Breast epithelium (tissue), 4 donors: ENCODE measurements around the gene DMRTC1B. TPM values are rescaled to one million over a fixed set of nuclear protein-coding genes. Genes with fewer than 3 reads are reported as not detected.
"Not testable (repeated sequence)": the region's sequence is repeated elsewhere in the genome, so short reads cannot be mapped to it uniquely, and the experiment has no call there.

Experiments used
- DNase-seq, 2 donors: peaks; one replicate each; pipeline ENCODE4 v3.0.0-alpha.2; 2019; ENCODE audit warnings: low spot score in 2 of 2
- H3K27ac ChIP-seq, 2 donors: fragments of 200-600 bp; sonication (generic) in 1 of 2; one replicate each; pipeline ENCODE4 v1.5.1; 2016 to 2019; ENCODE audit warnings: mild to moderate bottlenecking in 1 of 2
- H3K27me3 ChIP-seq, 2 donors: fragments of 200-600 bp; sonication (generic) in 1 of 2; one replicate each; pipeline versions ENCODE4 v1.5.1 to v1.6.0; 2017 to 2019; ENCODE audit warnings: control low read depth in 1 of 2, mild to moderate bottlenecking in 1 of 2
- H3K36me3 ChIP-seq: fragments of 200-600 bp; one replicate; pipeline ENCODE4 v1.5.1; 2019
- H3K4me1 ChIP-seq, 2 donors: fragments of 200-600 bp; sonication (generic); one replicate each; pipeline ENCODE4 v1.5.1; 2016 to 2019; ENCODE audit warnings: control low read depth in 1 of 2
- H3K4me3 ChIP-seq, 3 donors: fragments of 200-600 bp; sonication (generic); 1 replicate in 2 of 3; 2 replicates in 1 of 3; pipeline ENCODE4 v1.5.1; 2016 to 2019; ENCODE audit warnings: mild to moderate bottlenecking in 3 of 3, moderate library complexity in 2 of 3
- H3K9me3 ChIP-seq, 2 donors: fragments of 200-600 bp; sonication (generic) in 1 of 2; one replicate each; pipeline ENCODE4 v1.5.1; 2016 to 2019; ENCODE audit warnings: control low read depth in 1 of 2
- CTCF ChIP-seq, 3 donors: fragments of 450-650 bp; IDR thresholded peaks; one replicate each; pipeline ENCODE4 v1.5.1; 2016 to 2017; ENCODE audit warnings: antibody characterized with exemption in 3 of 3, mild to moderate bottlenecking in 3 of 3, moderate library complexity in 3 of 3
- POLR2A ChIP-seq: fragments of 450-650 bp; IDR thresholded peaks from one replicate; pipeline ENCODE4 v1.6.1; 2016; ENCODE audit warnings: antibody characterized with exemption, mild to moderate bottlenecking, moderate library complexity
- POLR2AphosphoS5 ChIP-seq, 3 donors: sonication (generic); formaldehyde crosslinking; IDR thresholded peaks; one replicate each; pipeline ENCODE4 v1.6.1; 2017; ENCODE audit warnings: antibody characterized with exemption in 3 of 3
- intact Hi-C: fragments of 100-400 bp; cut with DNase I; formaldehyde crosslinking; loops from one replicate; pipeline ENCODE4 v1.15.1; 2023; ENCODE audit warnings: low total_unique reads
- total RNA-seq, 3 donors: library from RNA; depleted of rRNA; stranded (reverse); fragments of >200 nt; gene quantifications; one replicate each; pipeline ENCODE4 v1.1.0, GENCODE V29; 2016

The DMRTC1B gene
- total RNA-seq, result 1 to 10 TPM in 1 of 3 donors, not detected in 2; 2.0 TPM

GRCh38 chrX:72776653-72777466 is at the start of gene DMRTC1B:
TSS of gene DMRTC1B (plus strand) at chrX:72776890. CDS start at chrX:72845136, 68,246 bp downstream.
- DNase-seq, H3K9me3 ChIP-seq, H3K27me3 ChIP-seq, H3K27ac ChIP-seq, intact Hi-C loops, H3K36me3 ChIP-seq, H3K4me3 ChIP-seq, H3K4me1 ChIP-seq: not testable (repeated sequence)

GRCh38 chrX:72727846-72728245 is 48.8 kb upstream of the DMRTC1B start:
- no peak for TF ChIP-seq CTCF (IDR thresholded peaks at IDR 0.05)
- TF ChIP-seq POLR2AphosphoS5 (IDR thresholded peaks at IDR 0.05), result no peak
- TF ChIP-seq POLR2A, result no peak
- Histone ChIP-seq H3K27me3 (peaks cover 0 to 11% of the 10 kb centered on the region in 2 donors), H3K4me3 (no peak overlapping the region), H3K36me3 (no peaks in the 10 kb centered on the region), H3K27ac (no peak overlapping the region), H3K9me3 (no peaks in the 10 kb centered on the region), H3K4me1 (no peaks in the 10 kb centered on the region)
- intact Hi-C loops, result no loop called here
- no peak for DNase-seq

- H3K27ac ChIP-seq, H3K4me1 ChIP-seq, DNase-seq, intact Hi-C loops, H3K36me3 ChIP-seq, H3K9me3 ChIP-seq, H3K4me3 ChIP-seq: not testable (repeated sequence)
- peaks cover 0 to 34% of the 10 kb centered on the region in 2 donors for H3K27me3 ChIP-seq
These were observed 43.1 kb upstream of the DMRTC1B start for GRCh38 chrX:72733636-72734035.

GRCh38 chrX:72735561-72735960 is 41.1 kb upstream of the DMRTC1B start:
- Histone ChIP-seq H3K27me3 (peaks cover 0 to 26% of the 10 kb centered on the region in 2 donors), H3K9me3 (no peaks in the 10 kb centered on the region), H3K27ac (no peak overlapping the region), H3K4me3 (no peak overlapping the region), H3K36me3 (no peaks in the 10 kb centered on the region), H3K4me1 (no peaks in the 10 kb centered on the region)
- no peak for DNase-seq
- TF ChIP-seq CTCF (IDR thresholded peaks at IDR 0.05), result no peak
- TF ChIP-seq POLR2A, result no peak
- no peak for TF ChIP-seq POLR2AphosphoS5 (IDR thresholded peaks at IDR 0.05)
- intact Hi-C loops, result no loop called here

GRCh38 chrX:72745546-72745945 is 31.1 kb upstream of the DMRTC1B start:
- H3K36me3 ChIP-seq, H3K4me3 ChIP-seq, intact Hi-C loops, H3K27me3 ChIP-seq, H3K9me3 ChIP-seq, H3K4me1 ChIP-seq, DNase-seq, H3K27ac ChIP-seq: not testable (repeated sequence)

GRCh38 chrX:72748545-72748944 is 28.1 kb upstream of the DMRTC1B start:
- H3K4me3 ChIP-seq, H3K4me1 ChIP-seq, H3K27ac ChIP-seq, H3K36me3 ChIP-seq, DNase-seq, H3K9me3 ChIP-seq, H3K27me3 ChIP-seq, intact Hi-C loops: not testable (repeated sequence)

GRCh38 chrX:72760454-72760853 is 16.2 kb upstream of the DMRTC1B start:
- H3K36me3 ChIP-seq, H3K4me3 ChIP-seq, intact Hi-C loops, H3K9me3 ChIP-seq, H3K27ac ChIP-seq, H3K4me1 ChIP-seq, H3K27me3 ChIP-seq, DNase-seq: not testable (repeated sequence)

- H3K36me3 ChIP-seq, DNase-seq, H3K4me3 ChIP-seq, H3K27ac ChIP-seq, H3K27me3 ChIP-seq, H3K4me1 ChIP-seq, intact Hi-C loops, H3K9me3 ChIP-seq: not testable (repeated sequence)
These were observed 739 bp downstream of the DMRTC1B start for GRCh38 chrX:72777467-72777790.

GRCh38 chrX:72778146-72778545 is 1.5 kb downstream of the DMRTC1B start:
- H3K36me3 ChIP-seq, DNase-seq, H3K4me3 ChIP-seq, H3K4me1 ChIP-seq, intact Hi-C loops, H3K9me3 ChIP-seq, H3K27ac ChIP-seq, H3K27me3 ChIP-seq: not testable (repeated sequence)

- DNase-seq, intact Hi-C loops: not testable (repeated sequence)
These were observed 5.9 kb downstream of the DMRTC1B start, which contains the start of gene FAM236B for GRCh38 chrX:72782560-72782959. TSS of gene FAM236B (minus strand) at chrX:72782660. CDS start at chrX:72782560, 100 bp downstream.

GRCh38 chrX:72783365-72783936 is 6.8 kb downstream of the DMRTC1B start:
- H3K9me3 ChIP-seq, H3K4me1 ChIP-seq, DNase-seq, H3K27me3 ChIP-seq, intact Hi-C loops, H3K36me3 ChIP-seq, H3K27ac ChIP-seq, H3K4me3 ChIP-seq: not testable (repeated sequence)

More at GRCh38 chrX:72782560-72782959, 5.9 kb downstream of the DMRTC1B start, which contains the start of gene FAM236B:
- not testable (repeated sequence) for H3K27me3 ChIP-seq, H3K27ac ChIP-seq, H3K4me3 ChIP-seq, H3K4me1 ChIP-seq, H3K36me3 ChIP-seq, H3K9me3 ChIP-seq
